ENCODE measurements around the gene PLCB1. TPM values are rescaled to one million over a fixed set of nuclear protein-coding genes. Genes with fewer than 3 reads are reported as not detected.
"Not testable (repeated sequence)": the region's sequence is repeated elsewhere in the genome, so short reads cannot be mapped to it uniquely, and the experiment has no call there.

Gene PLCB1
- total RNA-seq, 2 donors from 2014 or later: 7.3 to 45.5 TPM

GRCh38 chr20:8372824-8373380 lies 240.8 kb downstream of the PLCB1 start:
- Histone ChIP-seq H3K27ac (no peak overlapping the region), H3K36me3 (no peaks in the 10 kb centered on the region)
- no peak for TF ChIP-seq CTCF (IDR thresholded peaks at IDR 0.05)

DNA sequence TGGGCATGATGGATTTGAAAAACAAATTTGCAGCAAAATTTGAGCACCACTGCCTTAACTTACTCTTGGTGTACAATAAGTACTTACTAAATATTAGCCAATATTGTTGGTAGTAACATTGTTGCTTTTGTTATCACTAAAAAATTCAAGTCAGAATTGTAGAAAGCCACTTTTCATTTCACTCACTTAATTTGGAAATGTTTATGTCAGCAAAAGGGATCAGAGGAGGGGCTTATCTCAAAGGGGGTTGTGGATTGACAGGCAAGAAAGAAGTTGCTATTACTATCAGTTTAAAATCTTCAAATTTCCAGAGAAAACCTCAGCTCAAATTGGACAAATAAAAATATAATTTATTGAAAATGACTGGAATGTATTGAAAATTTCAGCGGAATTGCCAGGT lies 241.5 kb downstream of the PLCB1 start:
- no peak for DNase-seq (ENCODE audit: low spot score)
- H3K9me3 ChIP-seq: no peaks in the 10 kb centered on the region
- H3K27me3 ChIP-seq: no peaks in the 10 kb centered on the region
- H3K4me3 ChIP-seq: no peak overlapping the region
- H3K4me1 ChIP-seq: no peaks in the 10 kb centered on the region
- H3K27ac ChIP-seq: no peak overlapping the region
- TF ChIP-seq CTCF (IDR thresholded peaks at IDR 0.05): no peak
- H3K36me3 ChIP-seq: no peaks in the 10 kb centered on the region

More at GRCh38 chr20:8372824-8373380, 240.8 kb downstream of the PLCB1 start:
- Histone ChIP-seq H3K4me1 (no peaks in the 10 kb centered on the region), H3K27me3 (no peaks in the 10 kb centered on the region), H3K9me3 (no peaks in the 10 kb centered on the region), H3K4me3 (no peak overlapping the region)
- no peak for DNase-seq (ENCODE audit: low spot score)

- DNase-seq (ENCODE audit: low spot score): no peak
- no peak for TF ChIP-seq CTCF (IDR thresholded peaks at IDR 0.05)
- Histone ChIP-seq H3K9me3 (peaks cover 0 to 4% of the 10 kb centered on the region in 2 donors), H3K4me1 (no peaks in the 10 kb centered on the region), H3K4me3 (no peak overlapping the region), H3K27me3 (no peaks in the 10 kb centered on the region), H3K36me3 (no peaks in the 10 kb centered on the region), H3K27ac (no peak overlapping the region)
Measured at GRCh38 chr20:8375898-8376297, 243.8 kb downstream of the PLCB1 start.

- TF ChIP-seq CTCF (IDR thresholded peaks at IDR 0.05): no peak
- DNase-seq (ENCODE audit: low spot score): no peak
Measured at GRCh38 chr20:8376940-8377339, 244.9 kb downstream of the PLCB1 start.

GRCh38 chr20:8379125-8379524 lies 247.1 kb downstream of the PLCB1 start:
- H3K4me3 ChIP-seq; H3K27me3 ChIP-seq; H3K9me3 ChIP-seq; H3K36me3 ChIP-seq; DNase-seq (ENCODE audit: low spot score); H3K27ac ChIP-seq; H3K4me1 ChIP-seq: not testable (repeated sequence)

More at GRCh38 chr20:8376940-8377339, 244.9 kb downstream of the PLCB1 start:
- Histone ChIP-seq H3K27me3 (no peaks in the 10 kb centered on the region), H3K4me3 (no peak overlapping the region), H3K36me3 (no peaks in the 10 kb centered on the region), H3K9me3 (peaks cover 0 to 4% of the 10 kb centered on the region in 2 donors), H3K27ac (no peak overlapping the region), H3K4me1 (no peaks in the 10 kb centered on the region)

DNA sequence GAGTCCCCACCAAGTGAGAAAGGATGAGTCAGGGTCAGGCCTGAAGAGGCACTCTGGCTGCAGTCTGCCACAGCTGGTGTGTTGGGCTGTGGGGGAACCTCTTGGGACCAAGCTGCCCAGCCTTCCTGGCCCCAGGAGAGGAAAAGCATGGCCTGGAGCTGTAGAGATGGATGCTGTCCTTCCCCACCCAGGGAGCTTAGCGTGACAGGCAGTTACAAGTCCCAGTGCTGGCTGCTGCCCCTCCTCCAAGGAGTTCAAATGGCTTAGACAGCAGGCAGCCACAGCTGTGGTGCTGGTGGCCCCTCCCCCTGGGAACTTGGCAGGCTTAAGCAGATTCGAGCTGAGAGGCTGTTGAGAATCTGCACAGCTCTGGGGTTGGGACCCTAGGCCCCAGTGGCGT lies 253.2 kb downstream of the PLCB1 start:
- TF ChIP-seq CTCF (IDR thresholded peaks at IDR 0.05): no peak
- DNase-seq (ENCODE audit: low spot score): no peak
- Histone ChIP-seq H3K27me3 (no peaks in the 10 kb centered on the region), H3K4me3 (no peak overlapping the region), H3K4me1 (peaks cover 0 to 33% of the 10 kb centered on the region in 2 donors), H3K36me3 (no peaks in the 10 kb centered on the region), H3K27ac (no peak overlapping the region), H3K9me3 (no peaks in the 10 kb centered on the region)

All from right atrium auricular region (tissue), 2 donors.